AG09319 (cell line): Measurements from ENCODE around the gene LRBA.

Experiments used
- DNase-seq: peaks from one replicate; pipeline ENCODE4 v3.0.0-alpha.2; 2010; ENCODE audit warnings: low read depth; ENCODE audit errors: extremely low read depth
- CTCF ChIP-seq: IDR thresholded peaks from 2 replicates; pipeline ENCODE4 v1.5.1; 2011; ENCODE audit warnings: low read depth, mild to moderate bottlenecking, inconsistent platforms, low read length, moderate library complexity

Gene LRBA

GRCh38 chr4:150583287-150584110 lies 431.6 kb downstream of the LRBA start:
- no peak for TF ChIP-seq CTCF
- no peak for DNase-seq

- DNase-seq = no peak
- TF ChIP-seq CTCF = no peak
These were observed 432.2 kb downstream of the LRBA start for GRCh38 chr4:150582873-150583286.

- TF ChIP-seq CTCF = peak; percentile 17
- no peak for DNase-seq
These were observed 432.8 kb downstream of the LRBA start, which contains the start of gene MAB21L2 for GRCh38 chr4:150582146-150582872. Gene MAB21L2, plus strand, starts transcription at chr4:150582151. Its CDS starts 879 bp downstream, at chr4:150583030.

- no peak for TF ChIP-seq CTCF
- DNase-seq = peak; percentile 98
These were observed 433.4 kb downstream of the LRBA start for GRCh38 chr4:150581641-150582051.

GRCh38 chr4:150581056-150581605 lies 434.0 kb downstream of the LRBA start:
- TF ChIP-seq CTCF = no peak
- no peak for DNase-seq

- DNase-seq = no peak
- no peak for TF ChIP-seq CTCF
These were observed 434.8 kb downstream of the LRBA start for GRCh38 chr4:150580306-150580705.
